Activated effector memory CD4-positive, alpha-beta T cell treated with anti-CD3 and anti-CD28 coated beads, Interleukin-2, amount 50 U/mL, for 16 hours (primary cell): ENCODE data around the gene ARMCX6.
"Not testable (repeated sequence)": the region's sequence is repeated elsewhere in the genome, so short reads cannot be mapped to it uniquely, and the experiment has no call there.

Experiments
- DNase-seq: peaks from one replicate; pipeline ENCODE4 v3.0.0-alpha.2; 2020

ARMCX6 gene

DNA sequence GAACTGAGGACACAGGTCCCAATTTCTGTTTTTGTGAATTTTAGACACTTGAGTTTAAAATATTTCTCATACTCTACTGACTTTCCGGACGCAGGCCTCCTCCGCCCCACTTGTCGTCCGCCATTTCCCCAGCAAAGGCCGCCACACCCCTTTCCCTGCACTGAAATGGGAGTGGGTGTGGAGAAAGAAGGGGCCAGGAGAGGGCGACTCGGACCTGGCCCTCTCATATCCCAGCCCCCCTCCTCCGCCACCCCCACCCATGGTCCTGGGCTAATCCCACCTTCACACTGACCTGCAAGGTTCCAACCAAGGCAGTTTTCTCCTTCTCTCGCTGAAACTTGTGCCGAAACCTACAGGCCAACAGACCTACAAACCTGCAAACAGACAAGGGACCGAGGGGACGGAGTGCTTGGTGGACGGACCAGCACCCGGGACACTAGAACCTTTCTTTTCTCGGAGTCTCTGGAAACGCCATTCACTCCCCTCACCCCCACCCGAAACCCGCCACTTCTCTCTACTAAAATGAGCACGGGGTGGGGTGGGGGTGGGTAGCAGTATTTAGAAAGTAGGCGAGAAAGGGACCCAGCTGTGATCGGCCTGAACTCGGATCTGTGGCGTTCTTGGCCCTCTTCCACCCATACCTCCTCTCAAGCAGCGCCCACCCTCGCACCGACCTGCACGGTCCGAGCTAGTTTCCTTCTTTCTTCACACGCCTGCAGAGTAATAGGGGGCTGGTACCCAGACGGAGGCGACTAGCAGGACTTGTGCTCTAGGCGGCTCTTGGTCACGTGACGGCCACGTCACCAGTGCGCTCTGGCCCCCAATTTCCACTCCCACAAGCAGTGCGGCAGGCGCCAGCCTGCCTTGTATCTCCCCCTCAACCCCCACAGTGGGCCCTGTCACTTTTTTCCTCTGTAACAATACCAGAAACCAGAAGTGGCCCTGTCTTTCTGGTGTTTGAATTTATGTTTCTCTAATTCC is at the start of gene ARMCX6:
TSS of gene ARMCX6 (minus strand) at position 790 of the 981 bp plus-strand sequence. CDS start 1,380 bp downstream, outside the sequence.
- DNase-seq: peak; percentile 88

DNA sequence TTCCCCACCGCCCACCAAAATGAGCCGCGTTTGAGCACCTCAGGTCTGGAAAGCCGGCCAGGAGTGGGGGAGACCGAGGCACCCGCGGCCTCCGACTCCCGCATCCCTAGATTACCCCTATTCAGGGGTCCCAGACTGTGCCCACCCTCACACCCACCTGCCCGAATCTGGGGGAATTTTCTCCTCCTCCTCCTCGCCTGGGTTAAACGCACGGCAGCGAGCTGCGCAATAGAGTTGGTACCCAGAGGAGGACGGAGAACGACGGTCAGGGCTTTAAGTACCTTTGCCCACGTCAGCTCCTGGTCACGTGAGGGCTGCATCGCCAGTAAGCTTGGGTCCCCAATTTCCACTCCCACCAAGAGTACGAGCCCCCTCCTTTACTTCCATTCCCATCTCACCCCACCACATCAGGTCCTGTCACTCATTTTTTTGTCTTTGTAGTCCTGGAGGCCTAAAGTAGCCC is 41.8 kb upstream of the ARMCX6 start, which contains the start of gene ARMCX2:
TSS of gene ARMCX2 (minus strand) at position 250 of the 463 bp plus-strand sequence. CDS start 2,262 bp downstream, outside the sequence.
- no peak for DNase-seq

DNA sequence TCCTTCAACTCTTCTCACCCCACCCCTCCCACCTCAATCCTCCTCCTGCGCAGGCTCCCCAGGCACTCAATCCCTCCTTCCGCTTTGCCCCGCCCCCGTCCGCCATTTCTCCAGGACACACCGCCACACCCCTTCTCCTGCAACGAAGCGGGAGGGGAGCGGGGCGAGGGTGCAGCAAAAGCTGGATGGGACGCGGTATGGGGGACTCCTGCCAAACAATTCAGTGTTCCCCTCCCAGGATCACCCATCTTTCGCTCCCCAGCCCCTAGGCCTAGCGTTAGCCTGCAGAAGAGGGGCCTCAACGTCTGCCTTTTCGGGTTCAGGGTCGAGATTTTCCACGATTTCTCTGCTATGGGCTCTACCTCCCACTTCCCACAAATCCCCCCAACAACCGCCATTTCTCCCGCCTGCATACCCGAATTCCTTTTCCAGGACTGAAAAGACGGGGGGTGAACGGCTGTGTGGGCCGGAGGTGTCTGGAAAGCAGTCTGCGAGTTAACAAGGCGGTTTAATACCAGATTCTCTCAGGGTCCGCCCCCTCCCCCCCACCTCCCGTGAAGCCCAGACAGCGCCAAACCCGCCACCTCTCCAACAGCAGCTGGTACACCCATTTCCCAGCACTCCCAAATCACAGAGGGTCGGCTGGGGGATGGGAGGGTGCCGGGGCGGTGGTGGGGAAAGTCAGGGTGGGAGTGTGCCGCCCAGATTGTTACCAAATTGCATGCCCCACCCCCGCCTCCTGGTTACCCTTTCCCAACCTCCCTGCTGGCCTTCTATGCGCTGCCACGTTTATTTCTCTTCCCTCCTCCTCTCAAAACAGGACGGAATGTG is 41.1 kb upstream of the ARMCX6 start:
- DNase-seq: peak; percentile 83

GRCh38 chrX:101657495-101657894 is 39.7 kb upstream of the ARMCX6 start:
- no peak for DNase-seq

DNA sequence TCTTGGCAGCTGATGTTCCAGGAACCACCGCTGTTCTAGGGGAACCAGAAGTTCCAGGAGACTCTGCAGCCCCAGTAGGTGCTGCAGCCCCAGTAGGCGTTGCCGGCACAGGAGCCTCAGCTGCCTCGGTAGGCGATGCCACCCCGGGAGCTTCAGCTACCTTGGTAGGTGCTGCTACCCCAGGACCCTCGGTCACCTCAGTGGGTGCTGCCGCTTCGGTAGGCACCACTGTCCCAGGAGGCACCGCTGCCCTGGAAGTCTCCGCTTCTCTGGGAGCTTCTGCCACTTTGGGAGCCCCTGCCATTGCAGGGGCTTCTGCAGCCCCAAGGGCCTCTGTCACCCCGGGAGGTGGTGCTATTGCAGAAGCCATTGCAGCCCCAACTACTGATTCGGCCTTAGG is 39.0 kb upstream of the ARMCX6 start:
- no peak for DNase-seq

GRCh38 chrX:101655534-101655933 is 37.7 kb upstream of the ARMCX6 start:
- no peak for DNase-seq

DNA sequence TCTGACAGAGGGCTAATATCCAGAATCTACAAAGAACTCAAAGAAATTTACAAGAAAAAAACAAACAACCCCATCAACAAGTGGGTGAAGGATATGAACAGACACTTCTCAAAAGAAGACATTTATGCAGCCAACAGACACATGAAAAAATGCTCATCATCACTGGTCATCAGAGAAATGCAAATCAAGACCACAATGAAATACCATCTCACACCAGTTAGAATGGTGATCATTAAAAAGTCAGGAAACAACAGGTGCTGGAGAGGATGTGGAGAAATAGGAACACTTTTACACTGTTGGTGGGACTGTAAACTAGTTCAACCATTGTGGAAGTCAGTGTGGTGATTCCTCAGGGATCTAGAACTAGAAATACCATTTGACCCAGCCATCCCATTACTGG is 29.9 kb upstream of the ARMCX6 start:
- DNase-seq: not testable (repeated sequence)

DNA sequence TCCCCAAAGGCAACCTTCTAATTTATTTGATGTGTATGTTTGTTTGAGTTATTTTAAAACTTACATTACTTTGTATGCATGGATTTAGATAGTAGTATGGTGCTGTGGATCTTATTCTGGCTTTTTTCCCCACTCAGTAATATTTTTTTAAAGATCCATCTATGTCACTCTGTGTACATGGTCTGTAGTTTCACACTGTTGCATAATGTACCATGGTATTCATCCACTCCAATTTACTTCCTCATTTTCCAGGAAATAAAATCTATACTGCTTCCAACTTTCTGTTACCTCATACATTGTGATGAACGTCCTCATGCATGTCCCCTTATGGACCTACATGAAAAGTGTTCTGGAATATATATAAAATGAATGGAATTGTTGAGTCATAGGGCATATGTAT is 24.3 kb upstream of the ARMCX6 start:
- DNase-seq: no peak

DNA sequence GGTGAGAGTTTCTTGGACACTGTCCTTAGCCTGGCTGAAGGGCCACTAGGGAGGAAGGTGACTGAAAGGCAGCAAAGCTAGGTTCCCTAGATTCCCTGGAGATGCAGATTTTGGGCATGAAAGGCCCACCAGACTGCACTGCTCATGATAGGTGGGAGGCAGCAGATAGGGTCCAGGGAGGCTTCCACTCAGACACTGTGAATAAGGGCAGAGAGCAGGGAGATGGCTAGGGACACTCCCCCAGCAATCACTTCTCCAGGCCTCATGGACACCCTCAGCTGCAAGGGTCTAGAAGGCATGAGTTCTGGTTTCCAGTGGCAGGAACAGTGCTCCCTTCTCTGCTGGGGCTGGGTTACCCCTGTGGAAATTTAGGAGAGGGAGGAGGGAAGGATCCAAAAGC is 21.8 kb upstream of the ARMCX6 start:
- DNase-seq: no peak

DNA sequence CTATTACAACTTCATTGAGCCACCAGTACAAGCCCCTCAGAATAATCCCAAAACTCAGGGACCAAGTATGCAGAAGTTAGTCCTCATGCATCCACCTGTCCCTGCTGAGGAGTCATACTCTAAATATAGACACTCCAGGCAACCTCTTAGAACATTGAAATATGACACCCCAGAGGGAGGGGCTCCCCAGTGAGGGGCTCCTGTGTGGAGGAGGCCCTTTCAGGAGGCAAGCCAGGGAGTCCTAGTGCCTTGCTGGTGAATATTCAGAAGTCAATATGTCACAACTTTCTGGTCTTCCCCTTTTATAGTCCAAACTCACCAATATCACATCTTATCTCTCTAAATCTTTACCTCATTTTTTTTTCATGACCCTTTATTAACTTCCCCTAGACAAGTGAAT is 1.6 kb upstream of the ARMCX6 start:
- no peak for DNase-seq

GRCh38 chrX:101605728-101606127 is 12.1 kb downstream of the ARMCX6 start:
- DNase-seq: no peak

- DNase-seq: no peak
Observed at GRCh38 chrX:101605146-101605545, 12.7 kb downstream of the ARMCX6 start.

GRCh38 chrX:101602077-101602476 is 15.7 kb downstream of the ARMCX6 start:
- DNase-seq: no peak

DNA sequence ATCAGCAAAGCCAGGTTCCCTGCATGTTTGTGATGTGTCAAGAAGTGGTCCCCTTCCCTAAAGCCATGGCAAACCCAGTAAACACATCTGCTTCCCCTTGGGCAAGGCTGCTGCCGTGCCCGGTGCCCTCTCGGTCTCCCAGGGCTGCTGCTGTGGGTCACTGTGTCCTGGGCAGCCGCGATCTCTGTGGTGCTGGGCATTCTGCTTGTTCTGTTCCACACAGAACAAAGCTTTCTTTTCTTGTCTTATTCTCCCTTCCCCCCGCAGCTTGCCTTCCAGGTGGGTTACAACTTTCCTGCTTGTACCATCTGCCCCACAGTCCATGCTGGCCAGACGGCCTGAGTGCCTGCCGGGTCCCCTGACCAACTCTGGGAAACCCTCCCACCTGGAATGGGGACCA is 18.2 kb downstream of the ARMCX6 start:
- DNase-seq: not testable (repeated sequence)

DNA sequence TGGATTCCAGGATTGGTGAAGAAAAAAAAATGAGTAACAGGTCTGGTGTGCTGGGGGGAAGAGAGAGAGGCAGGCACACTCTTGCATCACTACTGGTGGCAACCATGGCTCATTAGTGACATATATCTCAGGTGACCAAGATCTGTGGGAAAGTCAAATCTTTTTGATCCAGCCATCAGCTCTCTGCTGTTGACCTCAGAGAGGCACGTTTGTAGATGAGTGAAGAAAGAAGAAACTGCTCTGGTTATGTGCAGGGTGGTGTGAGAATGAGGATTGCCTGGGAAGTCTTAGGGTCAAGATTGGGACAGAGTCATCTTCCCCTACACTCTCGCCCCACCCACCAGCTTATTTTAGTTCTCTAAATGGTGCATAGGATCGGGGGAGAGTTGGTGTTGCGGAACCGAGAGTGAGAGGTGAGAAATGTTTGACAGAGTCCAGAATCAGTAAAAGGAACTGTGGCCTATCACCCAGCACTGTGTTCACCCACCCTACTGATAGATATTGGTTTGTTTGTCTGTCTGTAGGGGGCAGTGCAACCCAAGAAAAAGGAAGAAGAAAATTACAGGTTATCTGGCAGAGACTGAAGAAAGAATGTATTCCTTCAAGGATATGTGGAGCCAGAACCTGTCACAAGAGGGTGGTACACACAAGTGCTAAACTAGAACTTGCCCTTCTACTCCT is 21.9 kb downstream of the ARMCX6 start:
- DNase-seq: no peak
